Endothelial cell of umbilical vein (primary cell): ENCODE measurements around the gene SOHLH1. TPM values are rescaled to one million over a fixed set of nuclear protein-coding genes. Genes with fewer than 3 reads are reported as not detected.

Experiments
- BruUV-seq: library from RNA; stranded (reverse); fragments of 400-500 nt; replicated peaks from 2 replicates; lab custom pipeline; 2021; lab: Mats Ljungman, UMichigan
- CTCF ChIA-PET: fragments of 300-600, 350-600 bp; sonication (Branson Sonifier 250); formaldehyde crosslinking; loops from one replicate; lab custom pipeline; 2021; ENCODE audit warnings: antibody characterized with exemption, inconsistent platforms; lab: Charles Lee
- POLR2A ChIA-PET: fragments of 300-600, 350-600 bp; sonication (Branson Sonifier 250); formaldehyde crosslinking; loops from one replicate; lab custom pipeline; 2021; ENCODE audit warnings: antibody characterized with exemption, inconsistent platforms; lab: Charles Lee
- DNase-seq: peaks from one replicate; pipeline ENCODE4 v3.0.0-alpha.2; 2011; ENCODE audit warnings: low read depth, low spot score
- FAIRE-seq: peaks from 2 replicates; lab custom pipeline; 2011; peaks lifted over from hg19 to GRCh38; lab: Jason Lieb, UNC
- H2AFZ ChIP-seq: 2 replicates; pipeline ENCODE4 v1.6.0; 2012; ENCODE audit warnings: low read depth, low read length, control low read depth, inconsistent platforms
- H3K27ac ChIP-seq: 2 replicates; pipeline ENCODE4 v1.5.1; 2011; ENCODE audit warnings: low read depth, mild to moderate bottlenecking, control low read depth, low read length, moderate library complexity; ENCODE audit not compliant: insufficient read depth
- H3K27me3 ChIP-seq, 2 experiments: 2 replicates each; pipeline versions ENCODE4 v1.6.0 to v1.6.1; 2011; ENCODE audit warnings: low read length in 2 of 2, mixed read lengths in 1 of 2; ENCODE audit not compliant: control insufficient read depth in 2 of 2, insufficient read depth in 2 of 2
- H3K36me3 ChIP-seq, 2 experiments: 2 replicates in 1 of 2; 3 replicates in 1 of 2; pipeline ENCODE4 v1.5.1; 2011; ENCODE audit warnings: low read length in 2 of 2, mild to moderate bottlenecking in 1 of 2, moderate library complexity in 1 of 2; ENCODE audit not compliant: control insufficient read depth in 2 of 2, insufficient read depth in 2 of 2; ENCODE audit errors: extremely low read depth in 1 of 2
- H3K4me1 ChIP-seq: 3 replicates; pipeline ENCODE4 v1.5.1; 2011; ENCODE audit warnings: mild to moderate bottlenecking, low read length; ENCODE audit not compliant: control insufficient read depth, insufficient read depth; ENCODE audit errors: extremely low read depth
- H3K4me2 ChIP-seq: 2 replicates; pipeline ENCODE4 v1.6.1; 2011; ENCODE audit warnings: low read length, control low read depth, mixed read lengths; ENCODE audit not compliant: insufficient read depth
- H3K4me3 ChIP-seq, 3 experiments: fragments of 200-600 bp in 1 of 3; sonication (generic), shearing (Covaris generic) in 1 of 3; replicated peaks in 1 of 3; 2 replicates each; pipeline ENCODE4 v1.5.1; 2011 to 2016; ENCODE audit warnings: control low read depth in 3 of 3, low read length in 3 of 3, mild to moderate bottlenecking in 2 of 3, inconsistent platforms in 1 of 3, low read depth in 1 of 3, moderate library complexity in 1 of 3; ENCODE audit not compliant: insufficient read depth in 1 of 3
- H3K79me2 ChIP-seq: 2 replicates; pipeline ENCODE4 v1.6.0; 2012; ENCODE audit warnings: low read length, inconsistent platforms; ENCODE audit not compliant: control insufficient read depth, insufficient read depth
- H3K9ac ChIP-seq: replicated peaks from 2 replicates; pipeline ENCODE3; 2011; ENCODE audit warnings: low read length, control low read depth; ENCODE audit not compliant: insufficient read depth; ENCODE audit errors: extremely low read depth
- H3K9me1 ChIP-seq: replicated peaks from 3 replicates; pipeline ENCODE4 v1.6.0; 2011; ENCODE audit warnings: mild to moderate bottlenecking, low read length; ENCODE audit not compliant: control insufficient read depth, insufficient read depth; ENCODE audit errors: extremely low read depth
- H3K9me3 ChIP-seq: replicated peaks from 2 replicates; pipeline ENCODE4 v1.5.1; 2012; ENCODE audit warnings: low read length, inconsistent platforms; ENCODE audit not compliant: control insufficient read depth, insufficient read depth
- H4K20me1 ChIP-seq: replicated peaks from 2 replicates; pipeline ENCODE3; 2011; ENCODE audit warnings: mild to moderate bottlenecking, low read length; ENCODE audit not compliant: control insufficient read depth, insufficient read depth; ENCODE audit errors: extremely low read depth
- CTCF ChIP-seq, 2 donors: IDR thresholded peaks; 1 replicate in 1 of 2; 2 replicates in 1 of 2; pipeline ENCODE4 v1.5.1; 2011; ENCODE audit warnings: low read length in 2 of 2, mild to moderate bottlenecking in 2 of 2, moderate library complexity in 2 of 2, control low read depth in 1 of 2, inconsistent platforms in 1 of 2, low read depth in 1 of 2; ENCODE audit not compliant: insufficient read depth in 1 of 2; ENCODE audit errors: extremely low read depth in 1 of 2
- EZH2 ChIP-seq: IDR thresholded peaks from 2 replicates; pipeline ENCODE4 v1.6.1; 2012; ENCODE audit warnings: borderline replicate concordance, low read depth, mild to moderate bottlenecking, moderate library complexity, low read length, inconsistent platforms; ENCODE audit not compliant: severe bottlenecking
- FOS ChIP-seq: IDR thresholded peaks from 2 replicates; pipeline ENCODE4 v1.6.1; 2011; ENCODE audit warnings: mild to moderate bottlenecking, low read length, moderate library complexity, borderline replicate concordance; ENCODE audit not compliant: insufficient read depth
- GATA2 ChIP-seq: IDR thresholded peaks from 2 replicates; pipeline ENCODE4 v1.7.0; 2011; ENCODE audit warnings: low read depth, mild to moderate bottlenecking, moderate library complexity, mixed read lengths, low read length; ENCODE audit not compliant: insufficient read length, insufficient read depth
- JUN ChIP-seq: IDR thresholded peaks from 2 replicates; pipeline ENCODE4 v1.6.1; 2011; ENCODE audit warnings: borderline replicate concordance, low read depth; ENCODE audit not compliant: insufficient read length, insufficient read depth
- MYC ChIP-seq: IDR thresholded peaks from one replicate; pipeline ENCODE4 v1.6.1; 2011; ENCODE audit warnings: mild to moderate bottlenecking, low read depth, low read length
- POLR2A ChIP-seq: IDR thresholded peaks from 2 replicates; pipeline ENCODE4 v1.6.1; 2012; ENCODE audit warnings: low read depth, mild to moderate bottlenecking, control low read depth, low read length
- POLR2AphosphoS5 ChIP-seq: IDR thresholded peaks from 2 replicates; pipeline ENCODE4 v1.6.1; 2012; ENCODE audit warnings: low read depth, mild to moderate bottlenecking, control low read depth, low read length, moderate library complexity; ENCODE audit not compliant: insufficient read depth
- dilution Hi-C: fragments of 300-500 bp; cut with MboI; formaldehyde crosslinking; loops from one replicate; pipeline ENCODE4 v1.15.0; 2019; ENCODE audit warnings: low sequenced_read_pairs; ENCODE audit not compliant: extremely low pct_ligation_motif_present
- intact Hi-C: fragments of 100-400 bp; cut with micrococcal nuclease; formaldehyde crosslinking; loops from one replicate; pipeline ENCODE4 v1.10.0; 2022
- polyA plus RNA-seq, 4 experiments: library from polyadenylated mRNA; depleted of rRNA in 3 of 4; stranded (reverse) in 3 of 4; unstranded in 1 of 4; fragments of >200 nt; gene quantifications; 2 replicates each; pipeline versions ENCODE4 v1.2.1 to v1.2.3, GENCODE V29; 2011 to 2012; ENCODE audit warnings: missing spikeins in 1 of 4
- total RNA-seq: library from RNA; stranded (reverse); gene quantifications from 2 replicates; pipeline ENCODE4 v1.2.3, GENCODE V29; 2021
- TF ChIP-seq, protein P1 (sequence below): IDR thresholded peaks from 2 replicates; pipeline ENCODE4 v1.6.1; 2011; ENCODE audit not compliant: insufficient read depth, insufficient read length

SOHLH1 gene
- total and polyA plus RNA-seq, 2 donors (not counting 3 experiments of a cell fraction or from before 2014, with no cell fraction given): not detected

- FAIRE-seq: no peak
- Histone ChIP-seq H3K79me2 (no peaks in the 10 kb centered on the region), H3K9ac (no peak overlapping the region), H3K4me3 (no peak overlapping the region), H3K4me2 (no peak overlapping the region), H3K9me1 (no peaks in the 10 kb centered on the region), H3K9me3 (no peaks in the 10 kb centered on the region), H3K4me1 (no peaks in the 10 kb centered on the region), H4K20me1 (no peaks in the 10 kb centered on the region), H3K27ac (no peak overlapping the region), H3K36me3 (no peaks in the 10 kb centered on the region), H3K27me3 (no peaks in the 10 kb centered on the region), H2AFZ (no peak overlapping the region)
- TF ChIP-seq, protein P1, sequence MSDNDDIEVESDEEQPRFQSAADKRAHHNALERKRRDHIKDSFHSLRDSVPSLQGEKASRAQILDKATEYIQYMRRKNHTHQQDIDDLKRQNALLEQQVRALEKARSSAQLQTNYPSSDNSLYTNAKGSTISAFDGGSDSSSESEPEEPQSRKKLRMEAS: no peak
- TF ChIP-seq POLR2A (no peak), POLR2AphosphoS5 (no peak), FOS (no peak), MYC (no peak), CTCF (IDR thresholded peaks at IDR 0.05; ENCODE audit: extremely low read depth in 1 of 2, insufficient read depth in 1 of 2, low read depth in 1 of 2, low read length in 2 of 2) (no peak), JUN (no peak), GATA2 (no peak), EZH2 (no peak)
- ChIA-PET CTCF (interaction anchor here (1.0 to 1.6 kb wide), 2 partner anchors 9 to 91 kb away, joined by 4 to 5 read pairs; no protein-coding TSS in a partner anchor), POLR2A (no interaction called here)
- intact Hi-C loops (no loop called here), dilution Hi-C loops (no loop called here)
- DNase-seq: no peak
- no TSS peak for BruUV-seq
These were observed 4.9 kb downstream of the SOHLH1 start for GRCh38 chr9:135694414-135694813.
